ENCODE data around the gene JCHAIN.
"Not testable (repeated sequence)": the region's sequence is repeated elsewhere in the genome, so short reads cannot be mapped to it uniquely, and the experiment has no call there.

JCHAIN gene

GRCh38 chr4:70666369-70666768 lies at the start of gene JCHAIN:
Gene JCHAIN, minus strand, starts transcription at chr4:70666508. Its CDS starts 18 bp downstream, at chr4:70666490.
- no peak for DNase-seq (ENCODE audit: low read depth in 2 of 2)

DNA sequence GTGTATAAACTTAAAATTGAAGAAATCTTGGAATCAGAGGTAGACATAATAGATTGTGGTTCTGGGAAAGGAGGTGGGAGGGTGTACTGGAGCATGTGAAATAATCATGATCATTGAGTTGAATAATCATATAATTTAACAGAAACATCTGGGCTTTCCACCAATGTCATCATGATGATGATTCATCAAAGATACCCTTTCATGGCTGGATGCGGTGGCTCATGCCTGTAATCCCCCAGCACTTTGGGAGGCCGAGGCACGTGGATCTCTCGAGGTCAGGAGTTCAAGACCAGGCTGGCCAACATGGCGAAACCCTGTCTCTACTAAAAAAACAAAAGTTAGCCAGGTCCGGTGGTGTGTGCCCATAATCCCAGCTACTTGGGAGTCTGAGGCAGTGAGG lies 48.8 kb upstream of the JCHAIN start:
- DNase-seq (ENCODE audit: low read depth in 2 of 2), result no peak

DNA sequence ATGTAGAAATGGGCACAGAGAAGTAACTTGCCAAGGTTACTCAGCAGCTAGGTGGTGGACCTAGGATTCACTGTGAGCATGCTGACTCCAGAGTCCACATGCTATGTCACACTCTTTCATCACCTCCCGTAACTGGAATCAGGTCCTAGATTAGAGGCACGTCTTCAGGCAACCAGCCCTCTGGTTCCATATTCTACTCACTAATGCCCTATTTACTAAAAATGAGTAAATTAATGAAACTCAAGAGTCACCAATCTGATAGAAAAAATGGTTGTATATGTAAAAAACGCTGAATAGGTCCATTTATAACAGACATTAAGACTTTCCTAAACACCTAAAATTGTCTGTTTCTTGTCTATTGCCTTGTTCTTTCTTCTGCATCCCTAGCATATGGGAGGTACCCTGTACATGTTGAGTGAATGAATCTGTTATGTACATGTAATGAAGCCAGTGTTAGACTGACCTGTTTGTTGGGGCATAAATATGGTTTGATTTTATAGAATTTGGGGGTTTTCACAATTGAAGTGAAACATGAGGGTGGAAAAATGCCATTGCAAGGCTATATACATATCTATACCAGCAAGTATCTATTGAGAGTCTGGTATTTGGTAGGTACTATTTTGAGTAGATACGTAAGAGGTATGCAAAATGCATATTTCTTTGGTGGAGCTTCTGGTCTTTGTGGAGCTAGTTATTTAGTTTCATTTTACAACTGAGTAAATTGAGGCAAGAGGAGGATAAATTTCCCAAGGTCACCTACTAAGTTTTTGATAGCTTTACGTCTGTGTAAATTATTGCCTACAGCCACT lies 48.0 kb upstream of the JCHAIN start:
- DNase-seq (ENCODE audit: low read depth in 2 of 2), result no peak

DNA sequence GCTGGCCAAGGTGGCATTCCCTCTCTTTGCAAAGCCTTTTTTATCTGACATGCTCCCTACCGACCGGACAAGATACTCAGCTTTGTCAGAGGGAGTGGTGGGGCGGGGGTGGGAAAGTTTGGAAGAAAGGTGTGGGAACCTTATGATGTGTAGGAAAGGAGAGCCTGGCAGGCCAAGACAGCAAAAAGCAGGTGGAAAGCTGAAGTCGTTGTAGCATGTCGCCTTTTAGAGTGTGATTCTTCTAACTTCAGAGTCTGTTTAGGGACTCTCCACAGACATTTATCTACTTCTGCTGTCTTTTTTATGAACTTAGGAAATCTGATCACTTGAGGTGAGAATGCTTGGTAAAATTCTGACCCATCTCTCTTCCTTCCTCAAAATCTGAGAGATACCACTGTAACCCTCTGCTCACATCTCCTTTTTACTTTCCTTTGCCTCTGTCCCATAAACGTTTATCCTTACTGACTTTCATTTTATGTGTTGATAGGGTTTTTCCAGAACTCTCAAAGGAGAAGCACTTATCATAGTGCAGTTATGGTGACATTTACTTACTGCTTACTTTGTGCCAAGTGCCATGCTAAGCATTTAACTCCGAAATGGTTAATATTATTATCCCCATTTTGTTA lies 47.3 kb upstream of the JCHAIN start:
- no peak for DNase-seq (ENCODE audit: low read depth in 2 of 2)

DNA sequence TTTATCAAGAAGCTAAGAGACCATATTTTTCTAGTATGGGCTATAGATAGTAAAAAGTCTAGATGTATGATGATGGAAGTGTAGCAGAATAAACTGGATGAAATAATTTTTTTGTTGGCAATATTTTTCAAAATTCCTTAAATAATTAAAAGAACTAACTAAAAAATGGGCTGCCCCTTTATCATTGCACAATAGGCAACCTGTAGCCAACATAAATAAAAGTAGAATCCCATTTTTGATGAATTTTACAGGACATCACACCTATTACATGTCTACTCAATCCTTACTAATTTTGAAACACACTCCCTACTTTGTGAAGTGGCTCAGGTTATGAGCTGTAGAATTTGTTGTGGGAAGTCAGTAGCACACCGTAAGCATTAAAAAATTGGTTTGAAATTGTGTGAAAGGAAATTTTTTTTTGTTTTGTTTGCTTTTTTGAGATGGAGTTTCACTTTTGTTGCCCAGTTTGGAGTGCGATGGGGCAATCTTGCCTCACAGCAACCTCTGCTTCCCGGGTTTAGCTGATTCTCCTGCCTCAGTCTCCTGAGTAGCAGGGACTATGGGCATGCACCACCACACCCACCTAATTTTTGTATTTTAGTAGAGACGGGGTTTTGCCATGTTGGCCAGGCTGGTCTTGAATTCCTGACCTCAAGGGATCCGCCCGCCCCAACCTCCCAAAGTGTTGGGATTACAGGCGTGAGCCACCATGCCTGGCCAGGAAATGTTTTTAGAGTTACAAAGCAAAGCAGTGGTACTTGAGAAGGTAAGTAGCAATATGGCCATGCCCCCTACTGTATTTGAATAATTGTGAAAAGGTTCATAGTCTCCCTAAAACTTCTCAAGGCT lies 46.5 kb upstream of the JCHAIN start:
- no peak for DNase-seq (ENCODE audit: low read depth in 2 of 2)

- no peak for DNase-seq (ENCODE audit: low read depth in 2 of 2)
Observed at GRCh38 chr4:70712150-70712549, 45.8 kb upstream of the JCHAIN start.

GRCh38 chr4:70711599-70711998 lies 45.3 kb upstream of the JCHAIN start:
- DNase-seq (ENCODE audit: low read depth in 2 of 2), result no peak

GRCh38 chr4:70709611-70710205 lies 43.4 kb upstream of the JCHAIN start:
- DNase-seq (ENCODE audit: low read depth in 2 of 2), result no peak

- no peak for DNase-seq (ENCODE audit: low read depth in 2 of 2)
Observed at GRCh38 chr4:70706516-70706915, 40.2 kb upstream of the JCHAIN start.

DNA sequence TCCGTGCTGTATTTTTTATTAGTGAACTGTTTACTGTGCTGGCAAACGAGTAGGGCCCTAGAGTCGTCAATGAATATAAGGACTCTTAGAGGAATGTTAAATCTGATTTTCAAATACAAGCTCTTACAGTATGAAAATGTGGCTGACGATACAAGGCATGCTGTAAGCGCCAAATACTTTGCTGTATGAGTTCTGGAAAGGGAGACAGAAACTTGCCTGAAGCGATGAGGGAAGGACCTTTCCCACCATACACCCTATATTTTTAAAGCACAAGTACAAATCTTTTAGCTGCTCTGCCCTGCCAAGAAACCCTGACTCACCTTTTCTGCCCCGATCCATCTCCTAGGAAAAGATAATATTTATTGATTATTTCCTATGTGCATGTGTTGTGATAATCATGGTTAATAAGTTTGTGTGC lies 39.7 kb upstream of the JCHAIN start:
- no peak for DNase-seq (ENCODE audit: low read depth in 2 of 2)

DNA sequence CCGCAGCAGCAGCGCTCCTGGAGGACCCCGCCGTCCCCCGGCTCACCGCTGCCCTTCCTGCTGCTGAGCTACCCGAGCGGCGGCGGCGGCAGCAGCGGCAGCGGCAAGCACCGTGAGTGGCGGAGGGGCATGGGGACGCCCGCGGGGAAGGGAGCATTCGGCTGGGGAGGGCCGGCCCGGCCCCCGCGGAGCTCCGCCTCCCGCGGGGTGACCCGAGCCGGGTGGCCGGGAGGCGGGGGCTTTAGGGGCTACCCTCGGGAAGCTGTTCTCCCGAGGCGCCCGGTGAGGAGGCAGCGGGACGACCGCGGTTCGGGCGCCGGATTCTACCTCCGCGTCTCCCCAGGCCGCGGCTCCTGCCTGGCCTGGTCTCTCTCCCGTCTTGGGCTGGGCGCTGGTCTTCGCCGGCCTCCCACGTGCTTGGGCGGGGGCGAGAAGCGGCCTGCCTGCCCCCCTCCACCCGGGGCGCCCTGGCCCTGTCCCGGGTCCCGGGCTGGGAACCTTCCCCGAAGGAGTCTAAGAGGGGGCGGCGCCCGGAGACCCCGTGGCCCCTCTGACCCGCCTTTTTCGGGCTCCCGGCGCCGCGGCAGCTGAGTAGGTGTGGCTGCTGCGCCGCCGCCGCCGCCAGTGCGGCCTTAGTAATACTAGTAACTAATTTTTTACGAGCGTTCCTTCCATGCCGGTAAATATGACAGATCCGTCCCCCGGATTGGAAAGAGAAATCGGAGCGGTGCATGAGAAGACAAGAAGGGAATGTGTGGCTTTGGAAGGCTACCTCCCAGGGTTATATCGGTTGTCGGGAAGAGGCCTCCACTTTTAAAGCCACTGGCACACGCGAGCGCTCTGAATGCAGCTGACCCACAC lies 39.1 kb upstream of the JCHAIN start:
- DNase-seq (ENCODE audit: low read depth in 2 of 2), result peak; percentile 53 to 59

DNA sequence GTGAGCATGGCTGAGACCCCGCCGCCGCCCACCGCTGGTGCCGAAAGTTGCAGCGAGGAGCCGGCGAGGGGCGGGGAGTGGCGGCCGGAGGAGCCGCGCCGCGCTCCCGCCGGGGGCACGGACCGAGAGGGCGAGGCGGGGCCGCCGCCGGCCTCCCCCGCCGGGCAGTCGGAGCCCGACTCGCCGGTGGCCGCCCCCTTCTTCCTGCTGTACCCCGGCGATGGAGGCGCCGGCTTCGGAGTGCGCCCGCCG lies 38.5 kb upstream of the JCHAIN start:
- DNase-seq (ENCODE audit: low read depth in 2 of 2), result no peak

- peak in 1 of 2 donors; percentile 30 for DNase-seq (ENCODE audit: low read depth in 2 of 2)
Observed at GRCh38 chr4:70704215-70704930, 38.1 kb upstream of the JCHAIN start.

- no peak for DNase-seq (ENCODE audit: low read depth in 2 of 2)
Observed at GRCh38 chr4:70703619-70704214, 37.4 kb upstream of the JCHAIN start.

DNA sequence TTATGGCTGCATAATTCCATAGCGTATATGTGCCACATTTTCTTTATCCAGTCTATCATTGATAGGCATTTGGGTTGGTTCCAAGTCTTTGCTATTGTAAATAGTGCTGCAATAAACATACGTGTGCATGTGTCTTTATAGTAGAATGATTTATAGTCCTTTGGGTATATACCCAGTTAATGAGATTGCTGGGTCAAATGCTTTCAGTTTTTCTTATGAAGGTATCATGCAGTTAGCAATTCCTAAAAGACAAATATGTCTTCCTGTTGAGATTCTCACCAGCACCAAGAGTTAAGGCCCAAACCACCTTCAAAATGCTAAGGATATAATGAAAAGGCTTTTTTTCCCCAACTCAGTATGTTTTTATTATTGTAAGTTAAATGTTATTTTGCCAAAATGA lies 36.3 kb upstream of the JCHAIN start:
- not testable (repeated sequence) for DNase-seq (ENCODE audit: low read depth in 2 of 2)

DNA sequence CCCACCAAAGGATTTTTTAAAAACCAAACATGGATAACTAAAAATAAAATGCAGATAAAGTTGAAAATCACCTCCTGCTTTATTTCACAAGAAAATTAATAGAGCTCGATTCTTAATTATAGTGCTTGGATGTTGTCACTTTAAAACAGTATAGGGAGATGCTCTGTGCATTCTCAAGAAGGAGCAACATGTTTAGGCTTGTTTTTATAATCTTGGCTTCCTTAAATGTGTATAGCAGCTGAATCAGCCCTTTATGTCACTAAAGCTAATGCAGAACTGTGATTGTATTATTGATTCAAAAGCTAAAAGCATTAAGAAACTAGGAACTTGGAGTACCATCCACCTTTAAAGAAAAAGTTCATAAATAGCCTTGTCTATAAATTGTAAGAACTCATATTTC lies 35.0 kb upstream of the JCHAIN start:
- DNase-seq (ENCODE audit: low read depth in 2 of 2), result no peak

GRCh38 chr4:70700712-70701111 lies 34.4 kb upstream of the JCHAIN start:
- DNase-seq (ENCODE audit: low read depth in 2 of 2), result no peak

DNA sequence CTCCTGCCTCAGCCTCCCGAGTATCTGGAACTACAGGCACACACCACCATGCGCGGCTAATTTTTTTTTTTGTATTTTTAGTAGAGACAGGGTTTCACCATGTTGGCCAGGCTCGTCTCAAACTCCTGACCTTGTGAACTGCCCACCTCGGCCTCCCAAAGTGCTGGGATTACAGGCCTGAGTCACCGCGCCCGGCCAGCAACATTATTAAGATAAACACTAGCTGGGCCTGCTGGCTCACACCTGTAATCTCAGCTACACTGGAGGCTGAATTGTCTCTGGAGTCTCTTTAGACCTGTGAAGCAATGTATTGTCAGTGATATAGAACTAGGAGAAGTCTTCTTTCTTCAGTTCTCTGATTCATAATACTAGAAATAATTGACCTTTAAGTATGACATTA lies 32.1 kb upstream of the JCHAIN start:
- DNase-seq (ENCODE audit: low read depth in 2 of 2), result not testable (repeated sequence)

DNA sequence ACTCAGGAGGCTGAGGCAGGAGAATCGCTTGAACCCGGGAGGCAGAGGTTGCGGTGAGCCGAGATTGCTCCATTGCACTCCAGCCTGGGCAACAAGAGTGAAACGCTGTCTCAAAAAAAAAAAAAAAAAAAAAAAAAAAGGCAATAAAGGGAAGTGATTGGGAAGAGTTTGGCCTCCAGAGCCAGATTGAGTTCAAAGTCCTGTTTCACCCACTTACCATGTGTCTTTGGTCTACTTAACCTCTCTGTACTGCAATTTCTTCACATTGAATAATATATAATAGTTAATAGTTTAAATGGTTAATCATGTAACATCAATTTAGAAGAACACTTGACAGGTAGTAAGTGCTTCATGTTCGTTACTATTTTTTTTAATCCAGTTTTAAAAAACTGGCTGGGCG lies 28.3 kb upstream of the JCHAIN start:
- not testable (repeated sequence) for DNase-seq (ENCODE audit: low read depth in 2 of 2)

- DNase-seq (ENCODE audit: low read depth in 2 of 2), result no peak
Observed at GRCh38 chr4:70691661-70692060, 25.4 kb upstream of the JCHAIN start.

Data from stimulated activated CD8-positive, alpha-beta memory T cell treated with anti-CD3 and anti-CD28 coated beads, Interleukin-15, amount 100 ng/mL, for 4 hours (primary cell).